Measurements from ENCODE around the gene ADAMTS17.
"Not testable (repeated sequence)": the region's sequence is repeated elsewhere in the genome, so short reads cannot be mapped to it uniquely, and the experiment has no call there.

ADAMTS17 gene

DNA sequence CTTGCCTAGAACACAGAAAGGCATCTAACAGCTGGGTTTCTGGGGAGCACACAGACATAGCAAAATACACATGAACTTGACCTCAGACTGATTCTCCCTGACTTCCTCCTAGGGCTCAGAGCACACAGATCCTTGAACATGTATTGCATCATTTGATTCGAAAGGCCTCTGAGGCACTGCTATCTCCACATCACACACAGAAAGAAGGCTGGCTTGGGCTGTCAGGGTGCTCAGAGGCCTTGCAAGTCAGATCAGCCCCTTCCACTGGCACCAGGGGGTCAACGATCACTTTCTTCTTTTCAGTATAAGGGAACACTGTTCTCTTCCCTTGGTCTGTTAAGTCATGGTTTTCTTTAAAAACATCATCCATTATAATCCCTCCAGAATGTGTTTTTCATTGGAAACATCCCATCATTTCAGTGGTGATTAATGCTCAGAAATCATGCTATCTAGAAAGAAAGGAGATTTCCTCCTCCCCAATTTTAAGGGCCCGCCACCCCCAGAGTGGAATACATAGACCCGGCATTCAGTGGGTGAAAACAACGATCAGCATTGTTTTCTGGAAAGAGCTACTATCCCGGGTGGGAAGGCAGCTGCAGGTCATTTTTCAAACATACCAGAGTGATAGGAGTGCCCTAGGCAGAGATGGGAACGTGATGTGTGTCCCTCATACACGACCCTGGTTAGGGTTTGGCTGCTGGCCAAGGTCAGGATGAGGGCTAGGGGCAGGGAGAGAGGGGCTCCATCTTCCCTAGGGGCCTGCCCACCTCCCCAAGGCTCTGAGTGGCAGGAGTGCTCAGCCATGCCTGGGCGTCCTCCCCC is 355.3 kb downstream of the ADAMTS17 start:
- DNase-seq, result no peak

GRCh38 chr15:99985878-99986277 is 355.9 kb downstream of the ADAMTS17 start:
- DNase-seq, result no peak

GRCh38 chr15:99984491-99985243 is 357.1 kb downstream of the ADAMTS17 start:
- DNase-seq, result no peak

GRCh38 chr15:99983886-99984286 is 357.9 kb downstream of the ADAMTS17 start:
- no peak for DNase-seq

DNA sequence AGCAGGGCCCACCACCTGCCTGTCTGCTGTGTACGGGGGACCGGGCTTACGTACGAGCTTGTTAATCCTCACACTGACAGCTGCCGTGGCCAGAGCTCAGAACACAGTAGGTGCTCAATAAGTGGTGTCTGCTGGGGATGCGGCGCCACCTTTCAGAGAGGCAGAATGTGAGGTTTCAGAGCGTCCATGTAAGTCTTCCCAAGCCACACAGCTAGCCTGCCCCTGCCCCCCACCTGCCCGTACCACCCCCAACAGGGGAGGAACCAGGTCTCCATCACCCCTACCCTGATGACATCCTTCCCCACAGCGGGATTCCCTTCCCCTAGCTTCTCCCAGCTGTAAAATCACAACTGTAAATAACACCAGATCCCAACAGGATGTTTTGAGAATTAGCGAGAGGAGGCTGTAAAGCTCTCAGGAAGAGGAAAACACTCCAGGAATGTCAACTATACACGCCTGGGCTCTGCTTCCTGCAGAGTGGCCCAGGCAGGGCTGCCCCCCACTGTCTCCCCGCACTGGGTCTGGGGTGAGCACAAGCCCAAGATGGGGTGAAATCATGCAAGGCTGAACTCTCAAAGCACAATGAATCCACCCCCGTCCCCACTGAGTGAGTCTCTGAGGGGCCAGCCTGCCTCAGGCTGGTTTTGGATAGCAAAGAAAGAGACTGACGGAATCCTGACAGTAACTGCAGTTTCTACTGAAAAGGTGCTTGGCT is 358.4 kb downstream of the ADAMTS17 start:
- no peak for DNase-seq

DNA sequence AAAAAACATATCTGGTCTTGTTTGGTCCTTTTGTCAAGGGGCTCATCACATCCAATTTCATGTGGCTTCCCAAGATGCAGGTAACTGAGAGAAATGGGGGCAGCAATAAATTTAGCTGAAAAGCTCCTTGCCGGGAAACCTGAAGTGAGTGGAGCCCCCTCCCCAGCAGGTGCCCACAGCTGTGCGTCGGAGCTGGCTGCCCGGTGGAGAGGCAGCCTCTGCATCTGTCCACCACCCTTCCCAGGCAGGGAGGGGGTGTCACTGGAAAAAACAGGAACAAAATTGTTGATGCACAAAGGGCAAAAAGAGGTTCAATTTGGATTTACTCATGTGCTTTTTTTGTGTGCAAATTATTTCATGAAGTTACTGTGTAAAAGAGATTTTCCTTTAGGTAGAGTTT is 359.1 kb downstream of the ADAMTS17 start:
- no peak for DNase-seq

DNA sequence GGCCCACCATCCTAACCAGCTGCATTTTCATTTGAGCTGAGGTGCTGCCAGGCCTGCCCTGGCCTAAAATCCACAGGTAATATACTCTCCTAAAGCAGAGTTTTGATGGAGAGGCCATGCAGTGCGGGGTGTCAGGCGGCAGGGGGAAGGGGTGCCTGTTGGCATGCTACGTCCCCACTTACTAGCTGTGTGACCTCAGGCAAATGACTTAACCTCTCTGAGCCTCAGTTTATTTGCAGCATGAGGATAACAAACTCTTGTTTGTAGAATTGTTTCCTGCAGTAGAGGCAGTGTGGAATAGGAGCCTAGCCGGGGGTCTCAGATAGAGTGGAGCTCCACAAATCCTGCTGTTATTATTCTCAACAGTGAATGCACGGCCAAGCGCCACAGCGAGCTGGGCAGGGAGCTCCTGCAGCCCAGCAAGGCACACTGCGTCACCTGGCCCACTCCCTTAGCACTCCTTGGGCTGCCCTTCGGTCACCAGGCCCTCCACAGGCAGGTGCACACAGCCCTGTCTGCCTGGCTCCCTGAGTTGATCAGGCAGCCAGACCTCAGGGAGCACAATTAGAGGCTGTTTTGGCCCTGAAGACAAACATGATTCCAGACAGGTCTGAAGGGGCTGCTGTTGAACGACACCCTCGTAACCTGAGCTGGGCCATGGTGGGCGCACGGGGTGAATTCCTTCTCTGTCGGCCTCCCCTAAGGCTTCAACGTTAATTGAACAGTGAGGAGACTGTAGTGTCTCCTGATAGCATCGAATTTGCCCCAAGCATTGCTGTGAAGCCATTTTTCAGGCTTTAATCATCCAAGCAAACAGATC is 359.7 kb downstream of the ADAMTS17 start:
- DNase-seq, result no peak

GRCh38 chr15:99981191-99981647 is 360.6 kb downstream of the ADAMTS17 start:
- DNase-seq, result no peak

DNA sequence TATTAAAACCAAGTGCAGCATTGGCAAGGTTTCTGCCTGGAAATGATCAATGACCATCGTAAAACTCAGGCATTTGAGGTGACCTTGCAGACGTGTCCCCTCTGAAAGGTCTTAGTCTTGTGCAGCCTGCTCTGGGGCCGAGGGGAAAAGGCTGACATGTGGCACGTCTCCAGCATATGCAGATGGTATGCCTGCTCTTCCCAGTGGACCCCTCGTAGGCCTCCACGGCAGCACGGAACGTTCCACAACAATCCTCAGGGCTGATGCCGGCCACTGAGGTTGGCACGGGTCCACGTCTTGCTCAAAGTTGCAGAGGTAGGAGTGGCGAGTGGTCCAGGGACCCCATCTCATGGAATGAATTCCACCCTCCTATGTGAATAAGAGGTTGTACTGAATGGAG is 361.0 kb downstream of the ADAMTS17 start:
- DNase-seq, result no peak

DNA sequence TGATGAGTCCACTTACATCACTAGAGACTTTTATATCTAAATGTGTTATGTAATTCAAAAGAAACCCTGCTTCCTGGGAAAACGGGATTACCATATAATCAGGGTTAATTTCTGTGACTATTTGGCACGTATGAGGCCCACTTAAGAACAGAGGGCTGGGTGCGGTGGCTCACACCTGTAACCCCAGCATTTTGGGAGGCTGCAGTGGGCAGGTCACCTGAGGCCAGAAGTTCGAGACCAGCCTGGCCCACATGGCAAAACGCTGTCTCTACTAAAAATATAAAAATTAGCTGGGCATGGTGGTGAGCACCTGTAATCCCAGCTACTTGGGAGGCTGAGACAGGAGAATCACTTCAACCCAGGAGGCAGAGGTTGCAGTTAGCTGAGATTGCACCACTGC is 361.9 kb downstream of the ADAMTS17 start:
- not testable (repeated sequence) for DNase-seq

- DNase-seq, result no peak
Measured at GRCh38 chr15:99979371-99979770, 362.4 kb downstream of the ADAMTS17 start.

GRCh38 chr15:99978426-99978825 is 363.3 kb downstream of the ADAMTS17 start:
- DNase-seq, result no peak

GRCh38 chr15:99977929-99978328 is 363.8 kb downstream of the ADAMTS17 start:
- no peak for DNase-seq

- DNase-seq, result no peak
Measured at GRCh38 chr15:99976811-99977271, 364.9 kb downstream of the ADAMTS17 start.

GRCh38 chr15:99976000-99976399 is 365.8 kb downstream of the ADAMTS17 start:
- no peak for DNase-seq

DNA sequence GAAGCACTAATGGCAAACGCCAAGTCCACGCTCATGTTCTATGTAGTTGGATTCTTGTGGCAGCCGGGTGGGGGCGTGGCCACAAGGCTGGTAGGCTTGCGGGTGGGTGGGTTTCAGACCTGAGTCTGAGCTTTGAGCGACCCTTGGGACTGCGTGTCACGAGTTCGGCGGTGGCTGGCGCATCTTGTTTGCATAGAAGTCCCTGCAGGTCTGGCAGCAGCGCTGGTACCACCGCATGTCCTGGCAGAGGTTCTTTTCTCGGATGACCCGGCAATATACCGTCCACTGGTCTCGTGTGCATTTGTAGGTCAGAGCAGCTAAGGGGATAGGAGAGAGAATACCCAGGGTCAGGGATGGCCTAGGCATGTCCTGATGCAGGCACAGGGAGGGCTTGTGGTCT is 367.5 kb downstream of the ADAMTS17 start:
- DNase-seq, result no peak

GRCh38 chr15:99973351-99973750 is 368.4 kb downstream of the ADAMTS17 start:
- no peak for DNase-seq

- no peak for DNase-seq
Measured at GRCh38 chr15:99970891-99971430, 370.8 kb downstream of the ADAMTS17 start.

DNA sequence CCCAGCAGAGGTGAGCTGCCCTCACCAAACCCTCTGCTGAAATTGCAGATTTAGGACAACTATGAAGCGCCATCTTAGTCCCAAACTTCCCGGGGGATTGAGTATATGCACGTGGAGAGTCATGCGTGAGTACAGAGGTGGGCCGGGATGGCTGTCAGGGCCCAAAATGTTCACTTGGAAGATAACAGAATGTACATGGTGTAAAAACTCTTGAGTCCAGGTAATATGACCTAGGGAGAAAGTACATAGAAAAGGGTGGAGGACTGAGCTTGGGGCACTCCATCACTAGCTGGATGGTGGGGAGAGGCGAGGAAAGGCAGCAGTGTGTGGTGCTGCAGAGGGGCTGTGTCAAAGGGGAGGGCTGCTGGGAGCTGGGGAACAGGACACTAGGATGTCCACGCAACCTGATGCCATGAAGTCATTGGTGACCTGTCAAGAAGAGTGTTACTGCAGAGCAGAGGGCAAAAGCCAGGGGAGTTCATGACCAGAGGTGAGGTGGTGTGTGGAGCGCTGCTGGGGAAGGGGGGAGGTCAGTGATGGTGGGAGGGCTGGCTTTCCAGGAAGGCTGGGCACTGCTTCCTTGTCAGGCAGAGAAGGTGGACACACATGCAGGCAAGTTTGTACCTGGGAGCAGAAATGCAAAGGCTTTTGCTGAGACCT is 372.4 kb downstream of the ADAMTS17 start:
- no peak for DNase-seq

DNA sequence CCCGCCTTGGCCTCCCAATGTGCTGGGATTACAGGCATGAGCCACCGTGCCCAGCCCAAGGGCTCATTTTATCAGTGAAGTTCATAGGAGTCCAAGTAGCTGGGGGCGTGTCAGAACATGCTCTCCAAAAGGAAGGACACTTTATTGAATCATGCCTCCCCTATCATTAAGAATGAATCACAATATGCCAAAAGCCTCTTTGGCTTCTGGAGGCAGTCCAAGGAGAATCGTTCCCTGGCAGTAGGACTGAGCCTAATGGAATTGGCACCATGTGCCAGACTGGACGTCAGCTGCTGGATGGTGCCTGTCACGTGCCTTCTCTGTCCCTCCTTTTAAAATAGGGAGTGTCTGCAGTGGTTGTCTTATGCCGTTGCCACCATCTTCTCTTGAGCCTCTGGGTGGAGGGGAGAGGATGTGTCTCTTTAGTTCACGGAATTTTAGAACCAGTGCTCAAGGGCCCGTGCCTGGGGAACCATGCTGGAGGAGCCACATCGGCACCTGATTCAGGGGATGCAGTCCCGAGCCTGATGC is 373.9 kb downstream of the ADAMTS17 start:
- DNase-seq, result no peak

- no peak for DNase-seq
Measured at GRCh38 chr15:99966815-99967214, 375.0 kb downstream of the ADAMTS17 start.
